Activated CD8-positive, alpha-beta memory T cell treated with anti-CD3 and anti-CD28 coated beads, Interleukin-2, amount 50 U/mL, for 24 hours (primary cell): ENCODE results near the gene SEMA3F.

Experiments used
- DNase-seq: peaks from one replicate; pipeline ENCODE4 v3.0.0-alpha.2; 2020; ENCODE audit errors: extremely low read depth

The SEMA3F gene

GRCh38 chr3:50132421-50133282, 22.5 kb upstream of the SEMA3F start:
- no peak for DNase-seq

- DNase-seq: no peak
These were observed 21.9 kb upstream of the SEMA3F start for GRCh38 chr3:50133283-50133615.

GRCh38 chr3:50134367-50134766, 20.8 kb upstream of the SEMA3F start:
- no peak for DNase-seq

GRCh38 chr3:50135964-50136363, 19.2 kb upstream of the SEMA3F start:
- no peak for DNase-seq

GRCh38 chr3:50136714-50137405, 18.3 kb upstream of the SEMA3F start:
- no peak for DNase-seq

- no peak for DNase-seq
These were observed 17.6 kb upstream of the SEMA3F start for GRCh38 chr3:50137531-50137930.

GRCh38 chr3:50138266-50139200, 16.6 kb upstream of the SEMA3F start:
- no peak for DNase-seq

- no peak for DNase-seq
These were observed 15.8 kb upstream of the SEMA3F start for GRCh38 chr3:50139308-50139707.

- no peak for DNase-seq
These were observed 15.3 kb upstream of the SEMA3F start for GRCh38 chr3:50139718-50140423.

GRCh38 chr3:50140990-50141389, 14.1 kb upstream of the SEMA3F start:
- DNase-seq: no peak

GRCh38 chr3:50146316-50146901, 8.7 kb upstream of the SEMA3F start:
- DNase-seq: no peak

GRCh38 chr3:50147016-50147415, 8.1 kb upstream of the SEMA3F start:
- no peak for DNase-seq

GRCh38 chr3:50147447-50147846, 7.7 kb upstream of the SEMA3F start:
- no peak for DNase-seq

GRCh38 chr3:50147861-50148260, 7.3 kb upstream of the SEMA3F start:
- no peak for DNase-seq

GRCh38 chr3:50150404-50150750, 4.7 kb upstream of the SEMA3F start:
- no peak for DNase-seq

GRCh38 chr3:50150863-50151686, 4.0 kb upstream of the SEMA3F start:
- no peak for DNase-seq

GRCh38 chr3:50151728-50152127, 3.4 kb upstream of the SEMA3F start:
- DNase-seq: no peak

- no peak for DNase-seq
These were observed 1.2 kb upstream of the SEMA3F start for GRCh38 chr3:50153782-50154475.

GRCh38 chr3:50154476-50154839, 666 bp upstream of the SEMA3F start:
- DNase-seq: no peak

- no peak for DNase-seq
These were observed 361 bp downstream of the SEMA3F start for GRCh38 chr3:50155491-50155878.
